Upper lobe of left lung (tissue), 4 donors: Measurements from ENCODE around the gene CTBP2.
"Not testable (repeated sequence)": the region's sequence is repeated elsewhere in the genome, so short reads cannot be mapped to it uniquely, and the experiment has no call there.

Experiments
- CTCF ChIP-seq, 6 experiments: fragments of 450-650 bp in 4 of 6; fragments of 200-600 bp in 2 of 6; sonication (generic) in 2 of 6; IDR thresholded peaks; one replicate each; pipeline ENCODE4 v1.5.1; 2016 to 2019; ENCODE audit warnings: antibody characterized with exemption in 6 of 6
- EP300 ChIP-seq, 4 donors: sonication (generic); formaldehyde crosslinking; IDR thresholded peaks; one replicate each; pipeline ENCODE4 v1.5.1; 2017; ENCODE audit warnings: antibody characterized with exemption in 4 of 4, control low read depth in 2 of 4
- POLR2A ChIP-seq, 4 donors: fragments of 450-650 bp; IDR thresholded peaks; one replicate each; pipeline ENCODE4 v1.5.1; 2016 to 2017; ENCODE audit warnings: antibody characterized with exemption in 4 of 4, mild to moderate bottlenecking in 2 of 4
- POLR2AphosphoS5 ChIP-seq, 2 donors: sonication (generic); formaldehyde crosslinking; IDR thresholded peaks; one replicate each; pipeline ENCODE4 v1.5.1; 2017; ENCODE audit warnings: antibody characterized with exemption in 2 of 2

GRCh38 chr10:125150376-125151083 is 9.8 kb downstream of the CTBP2 start:
- not testable (repeated sequence) for TF ChIP-seq EP300, CTCF, POLR2A, POLR2AphosphoS5 (IDR thresholded peaks at IDR 0.05)
